Esophagus muscularis mucosa (tissue), 4 donors: Measurements from ENCODE around the gene QKI. TPM values are rescaled to one million over a fixed set of nuclear protein-coding genes. Genes with fewer than 3 reads are reported as not detected.

Experiments used
- DNase-seq: peaks from one replicate; pipeline ENCODE4 v3.0.0-alpha.2; 2017; ENCODE audit errors: extremely low spot score
- H3K27ac ChIP-seq, 4 donors: fragments of 200-600 bp; sonication (generic); replicated peaks in 1 of 4; 1 replicate in 3 of 4; 2 replicates in 1 of 4; pipeline ENCODE4 v1.5.1; 2016 to 2019; ENCODE audit warnings: mild to moderate bottlenecking in 1 of 4
- H3K27me3 ChIP-seq, 4 donors: fragments of 200-600 bp; sonication (generic); one replicate each; pipeline versions ENCODE4 v1.5.1 to v1.6.0; 2016 to 2019
- H3K36me3 ChIP-seq, 4 donors: fragments of 200-600 bp; sonication (generic); one replicate each; pipeline ENCODE4 v1.5.1; 2016 to 2019
- H3K4me1 ChIP-seq, 4 donors: fragments of 200-600 bp; sonication (generic); one replicate each; pipeline ENCODE4 v1.5.1; 2016 to 2019
- H3K4me3 ChIP-seq, 4 donors: fragments of 200-600 bp; sonication (generic); 1 replicate in 2 of 4; 2 replicates in 2 of 4; pipeline ENCODE4 v1.5.1; 2016 to 2019; ENCODE audit warnings: mild to moderate bottlenecking in 4 of 4, moderate library complexity in 1 of 4
- H3K9me3 ChIP-seq, 4 donors: fragments of 200-600 bp; sonication (generic); 1 replicate in 3 of 4; 2 replicates in 1 of 4; pipeline ENCODE4 v1.5.1; 2016 to 2019
- CTCF ChIP-seq, 3 experiments: fragments of 200-600 bp in 2 of 3; fragments of 450-650 bp in 1 of 3; sonication (generic) in 2 of 3; IDR thresholded peaks; one replicate each; pipeline ENCODE4 v1.5.1; 2017 to 2019; ENCODE audit warnings: antibody characterized with exemption in 3 of 3, mild to moderate bottlenecking in 2 of 3, moderate library complexity in 1 of 3
- EP300 ChIP-seq: sonication (generic); formaldehyde crosslinking; IDR thresholded peaks from one replicate; pipeline ENCODE4 v1.6.1; 2017; ENCODE audit warnings: antibody characterized with exemption
- POLR2A ChIP-seq: fragments of 450-650 bp; IDR thresholded peaks from one replicate; pipeline ENCODE4 v1.6.1; 2017; ENCODE audit warnings: antibody characterized with exemption, moderate library complexity, mild to moderate bottlenecking, low read depth
- POLR2AphosphoS5 ChIP-seq, 2 donors: sonication (generic); formaldehyde crosslinking; IDR thresholded peaks; one replicate each; pipeline ENCODE4 v1.6.1; 2017; ENCODE audit warnings: antibody characterized with exemption in 2 of 2
- WGBS: methylation state at CpG from one replicate; pipeline ENCODE4 v1.1.5; 2018; 5-methylcytosine and 5-hydroxymethylcytosine counted together
- intact Hi-C: fragments of 100-400 bp; cut with DNase I; formaldehyde crosslinking; loops from one replicate; pipeline ENCODE4 v1.15.1; 2023
- total RNA-seq, 4 donors: library from RNA; depleted of rRNA; stranded (reverse); fragments of >200 nt; gene quantifications; one replicate each; pipeline versions ENCODE4 v1.1.0 to v1.2.1, GENCODE V29; 2016

Gene QKI
- 100 to 1,000 TPM; 176 to 290 (median 237) TPM for total RNA-seq

GRCh38 chr6:163414117-163414945 lies at the start of gene QKI:
QKI (plus strand) TSS chr6:163414718; CDS start chr6:163415194, 476 bp downstream.
- no peaks in the 10 kb centered on the region for H3K36me3 ChIP-seq
- no peak for DNase-seq
- peak within 1 kb of the TSS; percentile 97 to 100 (median 99) for H3K27ac ChIP-seq
- WGBS = 0% methylated on average over 29 of the region's 127 CpGs
- H3K9me3 ChIP-seq = no peaks in the 10 kb centered on the region
- peaks cover 7 to 32% (median 24%) of the 10 kb centered on the region in 4 donors for H3K4me1 ChIP-seq
- peak within 1 kb of the TSS; percentile 95 to 96 (median 96) for H3K4me3 ChIP-seq
- TF ChIP-seq POLR2AphosphoS5 (IDR thresholded peaks at IDR 0.05) (peak; percentile 85 to 88), POLR2A (no peak)
- intact Hi-C loops = no loop called here
- H3K27me3 ChIP-seq = no peaks in the 10 kb centered on the region

- no peaks in the 10 kb centered on the region for H3K36me3 ChIP-seq
- 76% methylated on average over 5 of the region's 5 CpGs for WGBS
- peaks cover 0 to 5% (median 0%) of the 10 kb centered on the region in 4 donors for H3K4me1 ChIP-seq
- no peak overlapping the region for H3K4me3 ChIP-seq
- H3K27me3 ChIP-seq = no peaks in the 10 kb centered on the region
- no peak for TF ChIP-seq CTCF (IDR thresholded peaks at IDR 0.05)
- no peak for TF ChIP-seq EP300
- no peak for TF ChIP-seq POLR2A
- TF ChIP-seq POLR2AphosphoS5 (IDR thresholded peaks at IDR 0.05) = no peak
- no peak overlapping the region for H3K27ac ChIP-seq
- intact Hi-C loops = no loop called here
- H3K9me3 ChIP-seq = no peaks in the 10 kb centered on the region
- DNase-seq = no peak
Measured at GRCh38 chr6:163366288-163366687, 48.2 kb upstream of the QKI start.

- no peak for DNase-seq
- H3K4me3 ChIP-seq = no peak overlapping the region
- peaks cover 0 to 5% (median 0%) of the 10 kb centered on the region in 4 donors for H3K27me3 ChIP-seq
- WGBS = 73% methylated on average over 6 of the region's 6 CpGs
- TF ChIP-seq POLR2AphosphoS5 (IDR thresholded peaks at IDR 0.05) = no peak
- TF ChIP-seq CTCF (IDR thresholded peaks at IDR 0.05) = no peak
- no peak for TF ChIP-seq EP300
- TF ChIP-seq POLR2A = no peak
- intact Hi-C loops = no loop called here
- H3K27ac ChIP-seq = no peak overlapping the region
- no peaks in the 10 kb centered on the region for H3K9me3 ChIP-seq
- peaks cover 0 to 5% (median 0%) of the 10 kb centered on the region in 4 donors for H3K4me1 ChIP-seq
- H3K36me3 ChIP-seq = no peaks in the 10 kb centered on the region
Measured at GRCh38 chr6:163367497-163368183, 46.9 kb upstream of the QKI start.

- WGBS = 95% methylated on average over 1 of the region's 1 CpG
- Histone ChIP-seq H3K9me3 (no peaks in the 10 kb centered on the region), H3K36me3 (no peaks in the 10 kb centered on the region), H3K4me1 (peaks cover 0 to 5% (median 0%) of the 10 kb centered on the region in 4 donors), H3K4me3 (no peak overlapping the region), H3K27ac (no peak overlapping the region), H3K27me3 (peaks cover 0 to 8% (median 0%) of the 10 kb centered on the region in 4 donors)
- DNase-seq = no peak
- intact Hi-C loops = no loop called here
- TF ChIP-seq CTCF (IDR thresholded peaks at IDR 0.05) (no peak), POLR2AphosphoS5 (IDR thresholded peaks at IDR 0.05) (no peak), EP300 (no peak)
Measured at GRCh38 chr6:163369141-163369540, 45.4 kb upstream of the QKI start.

- no peak overlapping the region for H3K4me3 ChIP-seq
- TF ChIP-seq POLR2A = no peak
- no peak for TF ChIP-seq POLR2AphosphoS5 (IDR thresholded peaks at IDR 0.05)
- 82% methylated on average over 15 of the region's 15 CpGs for WGBS
- H3K27ac ChIP-seq = no peak overlapping the region
- intact Hi-C loops = no loop called here
- peaks cover 0 to 8% (median 0%) of the 10 kb centered on the region in 4 donors for H3K27me3 ChIP-seq
- no peak for DNase-seq
- no peaks in the 10 kb centered on the region for H3K9me3 ChIP-seq
- H3K4me1 ChIP-seq = peaks cover 0 to 5% (median 0%) of the 10 kb centered on the region in 4 donors
- H3K36me3 ChIP-seq = no peaks in the 10 kb centered on the region
Measured at GRCh38 chr6:163369628-163370365, 44.7 kb upstream of the QKI start.
